Spleen (tissue), 7 donors: ENCODE measurements around the gene SMOC2.
"Not testable (repeated sequence)": the region's sequence is repeated elsewhere in the genome, so short reads cannot be mapped to it uniquely, and the experiment has no call there.

Experiments used
- POLR2A ChIP-seq, 3 donors: fragments of 450-650 bp; IDR thresholded peaks; one replicate each; pipeline ENCODE4 v1.5.1; 2017; ENCODE audit warnings: antibody characterized with exemption in 3 of 3, mild to moderate bottlenecking in 1 of 3
- TF ChIP-seq, protein P1 (sequence below), 11 experiments: fragments of 200-600 bp in 7 of 11; fragments of 450-650 bp in 4 of 11; sonication (generic) in 4 of 11; IDR thresholded peaks in 8 of 11; conservative IDR thresholded peaks in 3 of 11; 1 replicate in 7 of 11; 2 replicates in 4 of 11; pipeline versions ENCODE4 v1.4.0 to v1.8.0; 2016 to 2021; ENCODE audit warnings: antibody characterized with exemption in 11 of 11, inconsistent platforms in 4 of 11, mild to moderate bottlenecking in 1 of 11
- donor health status: DM: no; HTN: no; CAD: no; lungs with moderate emphysema.
- donor health status: DM: no; HTN: no; CAD: no.
- donor health status: DM: no; HTN: no; CAD: no.

DNA sequence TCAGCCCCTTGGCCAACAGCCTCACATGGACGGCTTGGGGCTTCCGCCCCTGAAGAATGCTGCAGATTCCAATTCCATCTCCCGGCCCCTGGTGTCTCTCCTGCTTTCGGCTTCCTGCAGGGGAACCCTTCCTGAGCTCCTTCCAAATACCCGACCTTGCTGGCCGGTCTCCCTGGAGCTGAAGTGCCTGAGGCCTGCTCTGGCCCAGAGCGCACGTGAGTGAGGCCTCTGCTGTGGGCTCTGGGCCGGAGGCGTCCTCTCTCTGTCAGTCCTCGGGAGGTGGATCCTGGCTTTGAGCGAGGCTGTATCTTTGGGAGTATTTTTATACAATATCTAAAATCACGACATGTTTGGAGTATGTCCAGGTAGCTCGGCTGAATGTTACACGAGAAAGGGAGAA, 253.8 kb downstream of the SMOC2 start:
- TF ChIP-seq, protein P1, sequence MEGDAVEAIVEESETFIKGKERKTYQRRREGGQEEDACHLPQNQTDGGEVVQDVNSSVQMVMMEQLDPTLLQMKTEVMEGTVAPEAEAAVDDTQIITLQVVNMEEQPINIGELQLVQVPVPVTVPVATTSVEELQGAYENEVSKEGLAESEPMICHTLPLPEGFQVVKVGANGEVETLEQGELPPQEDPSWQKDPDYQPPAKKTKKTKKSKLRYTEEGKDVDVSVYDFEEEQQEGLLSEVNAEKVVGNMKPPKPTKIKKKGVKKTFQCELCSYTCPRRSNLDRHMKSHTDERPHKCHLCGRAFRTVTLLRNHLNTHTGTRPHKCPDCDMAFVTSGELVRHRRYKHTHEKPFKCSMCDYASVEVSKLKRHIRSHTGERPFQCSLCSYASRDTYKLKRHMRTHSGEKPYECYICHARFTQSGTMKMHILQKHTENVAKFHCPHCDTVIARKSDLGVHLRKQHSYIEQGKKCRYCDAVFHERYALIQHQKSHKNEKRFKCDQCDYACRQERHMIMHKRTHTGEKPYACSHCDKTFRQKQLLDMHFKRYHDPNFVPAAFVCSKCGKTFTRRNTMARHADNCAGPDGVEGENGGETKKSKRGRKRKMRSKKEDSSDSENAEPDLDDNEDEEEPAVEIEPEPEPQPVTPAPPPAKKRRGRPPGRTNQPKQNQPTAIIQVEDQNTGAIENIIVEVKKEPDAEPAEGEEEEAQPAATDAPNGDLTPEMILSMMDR (IDR thresholded peaks at IDR 0.05 in 8 of 11, conservative IDR thresholded peaks at IDR 0.05 in 3 of 11): not testable (repeated sequence)
- TF ChIP-seq POLR2A (IDR thresholded peaks at IDR 0.05): not testable (repeated sequence)
